ENCODE measurements around the gene SLC25A43.

DNA sequence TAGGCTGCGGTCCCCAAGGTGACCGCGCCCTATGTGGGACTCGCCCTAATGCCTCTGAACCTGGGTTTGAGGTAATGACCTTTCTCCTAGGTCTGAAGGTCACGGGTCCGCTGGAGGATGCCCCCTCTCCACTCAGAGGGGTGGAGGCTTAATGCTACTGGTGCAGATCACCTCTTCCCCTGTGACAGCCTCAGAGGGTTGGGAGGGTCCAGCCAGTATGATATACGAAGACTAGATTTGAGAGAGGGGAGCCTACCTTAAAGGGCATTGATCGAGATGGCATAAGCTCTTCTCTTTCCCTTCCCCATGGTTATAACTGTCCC, 70.1 kb downstream of the SLC25A43 start:
- no peak for TF ChIP-seq SMC3 (IDR thresholded peaks at IDR 0.05; ENCODE audit: low read depth, low read length)
- 0 out of 2 replicates have a peak, but pooled peaks have one; percentile 9 for TF ChIP-seq CTCF (IDR thresholded peaks at IDR 0.05)
- TF ChIP-seq EP300 (IDR thresholded peaks at IDR 0.05; ENCODE audit: borderline replicate concordance in 1 of 2, low read depth in 1 of 2, low read length in 1 of 2) = no peak
- TF ChIP-seq, protein P1, sequence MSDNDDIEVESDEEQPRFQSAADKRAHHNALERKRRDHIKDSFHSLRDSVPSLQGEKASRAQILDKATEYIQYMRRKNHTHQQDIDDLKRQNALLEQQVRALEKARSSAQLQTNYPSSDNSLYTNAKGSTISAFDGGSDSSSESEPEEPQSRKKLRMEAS (IDR thresholded peaks at IDR 0.05; ENCODE audit: low read depth) = no peak
- no peak for TF ChIP-seq NFIC (IDR thresholded peaks at IDR 0.05; ENCODE audit: borderline replicate concordance)
- no peak for TF ChIP-seq TAF1 (IDR thresholded peaks at IDR 0.05; ENCODE audit: borderline replicate concordance, low read depth, low read length)
- no peak for TF ChIP-seq RFX5 (IDR thresholded peaks at IDR 0.05; ENCODE audit: low read length)
- no peak for TF ChIP-seq GATA2 (CRISPR knock-in tag; IDR thresholded peaks at IDR 0.05)
- TF ChIP-seq CHD2 (IDR thresholded peaks at IDR 0.05; ENCODE audit: low read length, partially characterized antibody) = no peak
- TF ChIP-seq POLR2AphosphoS5 (IDR thresholded peaks at IDR 0.05; ENCODE audit: low read depth, low read length) = no peak
